GM23248 (cell line): ENCODE measurements around the gene ZNF107. TPM values are rescaled to one million over a fixed set of nuclear protein-coding genes. Genes with fewer than 3 reads are reported as not detected.
"Not testable (repeated sequence)": the region's sequence is repeated elsewhere in the genome, so short reads cannot be mapped to it uniquely, and the experiment has no call there.

Experiments
- DNase-seq: peaks from one replicate; pipeline ENCODE4 v3.0.0-alpha.2; 2015
- H2AFZ ChIP-seq: fragments of 200-600 bp; sonication (generic); 2 replicates; pipeline ENCODE4 v1.6.1; 2016; ENCODE audit warnings: antibody characterized with exemption
- H3F3A ChIP-seq: fragments of 200-600 bp; sonication (generic); 2 replicates; pipeline ENCODE4 v1.6.1; 2016; ENCODE audit warnings: mild to moderate bottlenecking, antibody characterized with exemption, mixed run types; ENCODE audit not compliant: insufficient read depth
- H3K27ac ChIP-seq: fragments of 200-600 bp; sonication (generic); 2 replicates; pipeline ENCODE4 v1.5.1; 2016; ENCODE audit warnings: mild to moderate bottlenecking
- H3K27me3 ChIP-seq: fragments of 200-600 bp; sonication (generic); replicated peaks from 2 replicates; pipeline ENCODE4 v1.6.1; 2016; ENCODE audit warnings: mild to moderate bottlenecking; ENCODE audit not compliant: insufficient read depth
- H3K36me3 ChIP-seq: fragments of 200-600 bp; sonication (generic); 2 replicates; pipeline ENCODE4 v1.6.1; 2016; ENCODE audit warnings: low read depth, mild to moderate bottlenecking
- H3K4me1 ChIP-seq: fragments of 200-600 bp; sonication (generic); 2 replicates; pipeline ENCODE4 v1.6.1; 2016; ENCODE audit warnings: mild to moderate bottlenecking; ENCODE audit not compliant: insufficient read depth
- H3K4me2 ChIP-seq: fragments of 200-600 bp; sonication (generic); one replicate; pipeline ENCODE4 v1.6.1; 2016; ENCODE audit warnings: mild to moderate bottlenecking; ENCODE audit not compliant: unreplicated experiment
- H3K4me3 ChIP-seq: fragments of 200-600 bp; sonication (generic); 2 replicates; pipeline ENCODE4 v1.5.1; 2016; ENCODE audit warnings: mild to moderate bottlenecking
- H3K79me2 ChIP-seq: fragments of 200-600 bp; sonication (generic); 2 replicates; pipeline ENCODE4 v1.6.1; 2016; ENCODE audit warnings: mild to moderate bottlenecking; ENCODE audit not compliant: insufficient read depth
- H3K9ac ChIP-seq: fragments of 200-600 bp; sonication (generic); 2 replicates; pipeline ENCODE4 v1.6.1; 2016; ENCODE audit warnings: mild to moderate bottlenecking
- H3K9me2 ChIP-seq: fragments of 200-600 bp; sonication (generic); 2 replicates; pipeline ENCODE4 v1.6.1; 2016; ENCODE audit warnings: mixed run types, mild to moderate bottlenecking, moderate library complexity; ENCODE audit not compliant: insufficient read depth
- H3K9me3 ChIP-seq: fragments of 200-600 bp; sonication (generic); one replicate; pipeline ENCODE4 v1.6.1; 2017; ENCODE audit warnings: low read depth
- H4K20me1 ChIP-seq: fragments of 200-600 bp; sonication (generic); 2 replicates; pipeline ENCODE4 v1.6.0; 2016; ENCODE audit not compliant: insufficient read depth
- EZH2 ChIP-seq: fragments of 200-600 bp; sonication (generic); IDR thresholded peaks from 2 replicates; pipeline ENCODE4 v1.6.1; 2018; ENCODE audit warnings: antibody characterized with exemption, mild to moderate bottlenecking; ENCODE audit not compliant: insufficient read depth, poor library complexity, severe bottlenecking
- EZH2phosphoT487 ChIP-seq: fragments of 200-600 bp; sonication (generic); IDR thresholded peaks from 2 replicates; pipeline ENCODE4 v1.6.1; 2018; ENCODE audit warnings: antibody characterized with exemption, moderate library complexity, mild to moderate bottlenecking, low read depth; ENCODE audit not compliant: insufficient read depth
- WGBS, 2 experiments: methylation state at CpG; one replicate each; pipeline ENCODE4 v1.1.6; 2015 to 2017; ENCODE audit warnings: low lambda C conversion rate in 2 of 2, low coverage in 1 of 2; ENCODE audit errors: missing lambda C conversion rate in 2 of 2; 5-methylcytosine and 5-hydroxymethylcytosine counted together
- in situ Hi-C: fragments of 300-500 bp; cut with MboI; formaldehyde crosslinking; loops from 2 replicates; pipeline ENCODE4 v1.15.0; 2020
- polyA plus RNA-seq: library from polyadenylated mRNA; unstranded; fragments of >200 nt; fragmentation: Nextera tagmentation; extraction: Ambion mirVana; gene quantifications from 2 replicates; pipeline ENCODE4 v1.2.1, GENCODE V29; 2016
- total RNA-seq: library from RNA; depleted of rRNA; stranded (reverse); fragments of >200 nt; shearing (Covaris generic); gene quantifications from 2 replicates; pipeline ENCODE4 v1.2.3, GENCODE V29; 2014

The ZNF107 gene
- total and polyA plus RNA-seq, 2 experiments from 2014 or later: 2.5 to 3.2 TPM

GRCh38 chr7:64687249-64687648 is 21.3 kb downstream of the ZNF107 start:
- peaks cover 10% of the 10 kb centered on the region for H3K36me3 ChIP-seq

GRCh38 chr7:64688988-64689387 is 23.1 kb downstream of the ZNF107 start:
- H3K36me3 ChIP-seq: peaks cover 12% of the 10 kb centered on the region
- no peak for DNase-seq
- 97 to 98% methylated on average over 2 of the region's 2 CpGs for WGBS, 2 experiments

More at GRCh38 chr7:64687249-64687648, 21.3 kb downstream of the ZNF107 start:
- in situ Hi-C loops: no loop called here
- no peaks in the 10 kb centered on the region for H3K9me2 ChIP-seq
- no peaks in the 10 kb centered on the region for H3K4me1 ChIP-seq
- no peaks in the 10 kb centered on the region for H3K9me3 ChIP-seq
- H3K79me2 ChIP-seq: peaks cover 11% of the 10 kb centered on the region; the same call in 1 of the 2 replicates
- 91 to 92% methylated on average over 1 of the region's 1 CpG for WGBS, 2 experiments
- no peak overlapping the region for H3K27ac ChIP-seq
- H3F3A ChIP-seq: no peaks in the 10 kb centered on the region
- TF ChIP-seq EZH2phosphoT487: no peak
- TF ChIP-seq EZH2: no peak
- no peaks in the 10 kb centered on the region for H4K20me1 ChIP-seq
- H3K27me3 ChIP-seq: no peaks in the 10 kb centered on the region
- H3K9ac ChIP-seq: no peak overlapping the region
- H3K4me2 ChIP-seq: no peak overlapping the region
- H2AFZ ChIP-seq: no peak overlapping the region
- no peak for DNase-seq
- no peak overlapping the region for H3K4me3 ChIP-seq

GRCh38 chr7:64691831-64692230 is 25.9 kb downstream of the ZNF107 start:
- TF ChIP-seq EZH2: no peak
- TF ChIP-seq EZH2phosphoT487: no peak
- no peak overlapping the region for H3K4me3 ChIP-seq
- no peaks in the 10 kb centered on the region for H3K9me2 ChIP-seq
- H3F3A ChIP-seq: no peaks in the 10 kb centered on the region
- in situ Hi-C loops: no loop called here
- no peak overlapping the region for H3K9ac ChIP-seq
- H4K20me1 ChIP-seq: no peaks in the 10 kb centered on the region
- H3K4me2 ChIP-seq: no peak overlapping the region
- H3K79me2 ChIP-seq: peaks cover 11% of the 10 kb centered on the region; the same call in 1 of the 2 replicates
- DNase-seq: no peak
- no peaks in the 10 kb centered on the region for H3K9me3 ChIP-seq
- peaks cover 18% of the 10 kb centered on the region for H3K36me3 ChIP-seq
- H3K4me1 ChIP-seq: no peaks in the 10 kb centered on the region
- H3K27ac ChIP-seq: no peak overlapping the region
- H2AFZ ChIP-seq: no peak overlapping the region
- no peaks in the 10 kb centered on the region for H3K27me3 ChIP-seq

More at GRCh38 chr7:64688988-64689387, 23.1 kb downstream of the ZNF107 start:
- Histone ChIP-seq H2AFZ (no peak overlapping the region), H3K4me3 (no peak overlapping the region), H3K9me3 (no peaks in the 10 kb centered on the region), H3K4me2 (no peak overlapping the region), H3K9me2 (no peaks in the 10 kb centered on the region), H3K27ac (no peak overlapping the region), H3K79me2 (peaks cover 11% of the 10 kb centered on the region; the same call in 1 of the 2 replicates), H3K27me3 (no peaks in the 10 kb centered on the region), H4K20me1 (no peaks in the 10 kb centered on the region), H3K9ac (no peak overlapping the region), H3F3A (no peaks in the 10 kb centered on the region), H3K4me1 (no peaks in the 10 kb centered on the region)
- in situ Hi-C loops: no loop called here
- TF ChIP-seq EZH2 (no peak), EZH2phosphoT487 (no peak)

- WGBS, 2 experiments: 96 to 98% methylated on average over 12 of the region's 12 CpGs
Measured at GRCh38 chr7:64697863-64698262, 31.9 kb downstream of the ZNF107 start.

GRCh38 chr7:64706625-64707292 is 40.8 kb downstream of the ZNF107 start:
- no peak overlapping the region for H3K4me2 ChIP-seq
- H3F3A ChIP-seq: no peaks in the 10 kb centered on the region
- H3K4me3 ChIP-seq: no peak overlapping the region
- 95 to 99% methylated on average over 2 of the region's 2 CpGs for WGBS, 2 experiments
- no peaks in the 10 kb centered on the region for H4K20me1 ChIP-seq
- no peaks in the 10 kb centered on the region for H3K27me3 ChIP-seq
- no peak overlapping the region for H3K9ac ChIP-seq
- no peaks in the 10 kb centered on the region for H3K4me1 ChIP-seq
- H3K36me3 ChIP-seq: peaks cover 36% of the 10 kb centered on the region
- H3K27ac ChIP-seq: no peak overlapping the region
- in situ Hi-C loops: no loop called here
- TF ChIP-seq EZH2 (no peak), EZH2phosphoT487 (no peak)
- DNase-seq: no peak
- no peaks in the 10 kb centered on the region for H3K9me2 ChIP-seq
- no peak overlapping the region for H2AFZ ChIP-seq
- H3K79me2 ChIP-seq: no peaks in the 10 kb centered on the region
- H3K9me3 ChIP-seq: peaks cover 24% of the 10 kb centered on the region

More at GRCh38 chr7:64697863-64698262, 31.9 kb downstream of the ZNF107 start:
- H3K4me2 ChIP-seq, H3K27me3 ChIP-seq, in situ Hi-C loops, DNase-seq, H3K79me2 ChIP-seq, H3K4me1 ChIP-seq, H3K9me2 ChIP-seq, H3K9ac ChIP-seq, H3F3A ChIP-seq, H2AFZ ChIP-seq, H3K9me3 ChIP-seq, H3K4me3 ChIP-seq, H3K27ac ChIP-seq, H4K20me1 ChIP-seq: not testable (repeated sequence)
- H3K36me3 ChIP-seq: peaks cover 29% of the 10 kb centered on the region

GRCh38 chr7:64717896-64718295 is 52.0 kb downstream of the ZNF107 start:
- in situ Hi-C loops, H3K36me3 ChIP-seq, H3K4me2 ChIP-seq, H3K9me3 ChIP-seq, H3K4me3 ChIP-seq, H3F3A ChIP-seq, H4K20me1 ChIP-seq, H3K27ac ChIP-seq, H3K4me1 ChIP-seq, H3K9ac ChIP-seq, H2AFZ ChIP-seq, DNase-seq, H3K9me2 ChIP-seq, H3K27me3 ChIP-seq, H3K79me2 ChIP-seq: not testable (repeated sequence)
- 92 to 97% methylated on average over 7 to 26 of the region's 29 CpGs for WGBS, 2 experiments
